NK-92 (cell line): Measurements from ENCODE around the gene OVOL1.

Source experiments
- DNase-seq: peaks from one replicate; lab custom pipeline; 2025; ENCODE audit not compliant: unreplicated experiment; lab: John Stamatoyannopoulos, UW

The OVOL1 gene

GRCh38 chr11:65790902-65791650 is 4.2 kb downstream of the OVOL1 start:
- no peak for DNase-seq

DNA sequence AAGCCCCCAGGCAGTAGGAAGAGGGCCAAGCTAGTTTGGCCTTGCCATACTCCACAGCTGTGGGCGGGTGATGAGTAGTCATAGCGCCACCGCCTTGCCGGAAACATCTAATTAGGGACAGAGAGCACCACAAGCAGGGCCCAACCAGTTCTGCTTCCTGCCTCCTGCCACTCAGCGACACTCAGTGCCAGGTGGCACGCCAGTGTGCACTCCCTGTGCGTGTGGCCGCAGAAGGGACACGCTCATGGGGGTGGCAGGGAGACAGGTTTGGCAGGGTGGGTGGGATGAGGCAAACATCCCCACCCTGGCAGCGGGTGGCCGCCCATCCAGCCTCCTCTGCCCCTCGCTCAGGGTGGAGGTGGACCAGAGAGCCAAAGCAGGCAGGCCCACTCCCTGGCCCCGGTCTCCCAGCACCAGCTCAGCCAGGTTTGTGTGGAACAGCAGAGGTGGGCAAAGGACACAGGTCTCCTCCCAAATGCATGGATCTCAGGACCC is 4.9 kb downstream of the OVOL1 start:
- DNase-seq, result no peak

DNA sequence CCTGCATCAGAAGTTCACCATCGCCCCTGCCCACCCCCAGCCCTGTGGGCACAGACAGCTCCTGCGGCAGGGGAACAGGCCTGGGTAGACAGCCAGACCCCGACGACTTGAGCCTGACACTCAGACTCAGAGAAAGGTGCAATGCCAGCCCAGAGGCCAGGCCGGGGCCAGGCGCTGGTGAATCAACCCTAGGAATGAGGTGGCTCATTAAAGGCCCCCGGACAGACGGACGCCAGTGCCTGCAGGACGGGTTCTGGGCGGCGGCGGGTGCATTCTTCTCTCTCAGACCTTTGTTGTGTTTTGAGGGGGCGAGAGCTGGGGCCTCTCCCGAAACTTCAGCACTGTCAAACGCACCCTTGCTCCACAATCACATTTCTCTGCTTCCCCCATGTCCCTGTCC is 5.6 kb downstream of the OVOL1 start:
- no peak for DNase-seq

- no peak for DNase-seq
These were observed 6.3 kb downstream of the OVOL1 start for GRCh38 chr11:65793144-65793581.

DNA sequence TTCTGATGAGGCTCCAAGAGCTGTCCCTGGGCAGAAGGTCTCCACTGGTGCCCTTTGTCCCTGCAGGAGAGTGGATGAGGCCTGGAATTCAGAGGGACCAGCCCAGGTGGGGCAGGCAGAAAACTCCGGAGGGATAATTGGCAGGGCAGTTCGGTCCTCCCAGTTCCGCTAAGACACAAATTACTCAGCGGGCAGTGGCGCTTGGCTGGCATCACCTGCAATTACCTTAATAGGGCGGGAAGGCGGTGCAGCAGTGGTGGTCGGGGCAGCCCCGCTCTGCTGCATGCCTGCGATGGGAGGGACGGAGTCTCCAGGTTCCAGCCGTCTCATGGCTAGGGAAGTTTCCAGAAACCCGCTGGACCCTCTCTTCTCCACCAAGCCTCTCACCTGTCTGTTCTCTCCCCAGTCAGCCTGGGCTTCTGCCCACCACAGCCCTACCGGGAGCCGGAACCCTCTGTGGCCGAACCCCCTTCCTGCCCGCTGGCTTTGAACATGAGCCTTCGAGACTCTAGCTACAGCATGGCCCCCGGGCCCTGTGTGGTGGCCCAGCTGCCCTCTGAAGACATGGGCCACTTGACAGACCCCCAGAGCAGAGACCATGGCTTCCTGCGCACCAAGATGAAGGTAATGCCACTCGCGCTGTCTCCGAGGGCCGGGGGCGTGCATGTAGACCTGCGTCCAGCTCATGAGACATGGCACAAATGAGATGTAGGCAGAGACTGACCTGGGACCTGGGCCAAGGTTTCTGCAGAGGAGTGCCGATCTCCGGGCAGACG is 7.0 kb downstream of the OVOL1 start:
- no peak for DNase-seq

DNA sequence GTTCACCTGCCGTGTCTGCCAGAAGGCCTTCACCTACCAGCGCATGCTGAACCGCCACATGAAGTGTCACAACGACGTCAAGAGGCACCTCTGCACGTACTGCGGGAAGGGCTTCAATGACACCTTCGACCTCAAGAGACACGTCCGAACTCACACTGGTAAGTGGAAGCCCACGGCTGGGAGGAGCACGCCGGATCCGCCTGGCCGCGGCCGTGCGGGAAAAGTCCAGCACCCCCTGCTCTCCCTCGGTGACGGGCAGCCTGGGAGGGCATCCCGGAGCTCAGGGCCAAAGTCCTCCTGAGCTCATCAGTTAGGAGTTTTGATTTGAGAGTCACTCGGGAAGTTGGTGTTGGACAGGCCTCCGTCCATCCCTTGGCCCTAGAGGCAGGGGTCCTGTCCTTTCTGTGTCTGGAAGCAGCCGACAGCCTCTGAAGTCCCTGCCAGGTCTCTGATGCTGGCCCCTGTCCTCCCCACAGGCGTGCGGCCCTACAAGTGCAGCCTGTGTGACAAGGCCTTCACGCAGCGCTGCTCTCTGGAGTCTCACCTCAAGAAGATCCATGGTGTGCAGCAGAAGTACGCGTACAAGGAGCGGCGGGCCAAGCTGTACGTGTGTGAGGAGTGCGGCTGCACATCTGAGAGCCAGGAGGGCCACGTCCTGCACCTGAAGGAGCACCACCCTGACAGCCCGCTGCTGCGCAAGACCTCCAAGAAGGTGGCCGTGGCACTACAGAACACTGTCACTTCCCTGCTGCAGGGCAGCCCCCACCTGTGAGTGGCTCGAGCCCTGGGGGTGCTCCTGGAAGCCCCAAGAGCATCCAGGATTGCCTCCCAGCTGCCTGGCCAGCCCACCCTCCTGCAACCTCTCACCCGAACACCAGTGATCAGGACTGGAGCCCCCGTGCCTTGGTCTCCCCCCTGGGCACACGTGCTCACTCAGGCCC is 8.0 kb downstream of the OVOL1 start:
- no peak for DNase-seq

GRCh38 chr11:65796726-65797601 is 10.1 kb downstream of the OVOL1 start:
- no peak for DNase-seq

- DNase-seq, result no peak
These were observed 10.8 kb downstream of the OVOL1 start for GRCh38 chr11:65797711-65798110.

GRCh38 chr11:65798882-65799281 is 12.0 kb downstream of the OVOL1 start:
- no peak for DNase-seq

GRCh38 chr11:65801153-65801987 is 14.5 kb downstream of the OVOL1 start:
- no peak for DNase-seq

- DNase-seq, result no peak
These were observed 16.0 kb downstream of the OVOL1 start for GRCh38 chr11:65802841-65803240.

DNA sequence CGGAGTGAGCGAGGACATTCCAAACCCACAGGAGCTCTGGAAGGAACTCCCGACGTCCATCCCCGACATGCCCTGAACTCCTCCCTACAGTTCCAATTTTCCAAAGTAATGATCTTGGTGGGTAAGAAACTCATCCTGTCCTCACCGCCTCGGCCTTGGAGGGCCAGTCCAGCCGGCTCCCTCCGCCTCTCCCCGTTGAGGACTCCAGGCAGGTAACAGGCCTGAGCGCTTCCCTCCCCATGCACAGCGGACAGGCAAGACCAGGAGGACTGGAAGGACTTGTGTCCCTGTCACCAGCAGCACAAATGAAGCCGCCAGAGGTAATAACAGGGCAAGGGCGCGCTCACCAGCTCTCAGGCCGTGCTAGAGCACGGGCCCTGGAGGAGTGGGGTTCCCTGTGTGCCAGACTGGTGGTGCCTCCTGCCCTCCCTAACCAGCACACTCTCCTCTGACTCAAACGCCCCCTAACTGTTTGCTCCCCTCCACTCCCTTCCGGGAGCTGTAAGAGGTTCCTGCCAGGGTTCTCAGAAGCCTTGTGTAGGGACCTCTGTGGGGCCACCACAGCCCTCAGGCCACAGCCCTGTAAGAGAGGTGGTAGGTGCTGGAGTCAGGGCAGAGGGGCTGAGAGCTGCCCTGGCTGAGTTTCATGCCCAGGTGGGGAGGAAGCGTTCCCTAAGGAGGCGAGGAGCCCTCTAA is 17.1 kb downstream of the OVOL1 start:
- no peak for DNase-seq

DNA sequence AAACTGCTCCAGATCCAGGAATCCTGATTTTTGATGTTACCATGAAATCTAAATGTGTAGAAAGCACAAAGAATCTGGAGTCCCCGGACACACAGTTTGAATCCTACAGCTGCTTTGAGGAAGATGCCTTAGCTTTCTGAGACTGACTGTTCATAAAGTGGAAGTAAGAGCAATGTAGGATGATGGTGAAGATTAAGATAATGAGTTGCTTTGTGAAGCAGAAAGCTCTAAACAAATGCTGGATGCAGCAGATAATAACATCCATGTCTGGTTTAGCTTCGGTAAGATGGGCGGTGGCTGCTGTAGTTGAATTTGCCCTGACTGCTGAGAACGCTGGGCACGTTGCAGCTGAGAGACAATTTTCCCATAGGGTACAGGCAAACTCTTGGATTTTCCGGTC is 20.1 kb downstream of the OVOL1 start:
- DNase-seq, result no peak

GRCh38 chr11:65808744-65809341 is 22.0 kb downstream of the OVOL1 start:
- DNase-seq, result no peak

DNA sequence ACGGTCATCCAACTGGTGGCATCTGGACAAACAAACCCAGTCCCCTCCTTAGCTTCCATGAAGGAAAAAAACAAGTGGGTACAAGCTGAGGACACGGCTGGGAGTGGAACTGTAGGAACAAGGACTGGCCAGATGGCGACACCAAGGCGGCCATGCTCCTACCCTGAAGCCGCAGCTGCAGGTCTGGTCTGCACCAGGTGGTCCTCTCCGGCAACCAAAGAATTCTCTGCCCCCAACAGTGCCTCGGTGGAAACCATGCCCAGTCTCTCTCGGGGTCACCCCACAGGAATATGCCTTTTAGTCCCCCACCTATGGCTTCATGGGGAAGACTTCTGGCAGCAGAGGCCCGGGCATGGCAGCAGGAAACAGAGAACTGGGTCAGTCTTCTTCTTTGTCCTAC is 22.6 kb downstream of the OVOL1 start:
- no peak for DNase-seq

GRCh38 chr11:65810046-65810868 is 23.4 kb downstream of the OVOL1 start:
- no peak for DNase-seq

- DNase-seq, result no peak
These were observed 25.1 kb downstream of the OVOL1 start for GRCh38 chr11:65811764-65812475.
